Raji (cell line): Measurements from ENCODE around the gene OGFR.

Experiments used
- POLR2A ChIP-seq: IDR thresholded peaks from 2 replicates; pipeline ENCODE4 v1.6.1; 2011; ENCODE audit warnings: low read depth, low read length, control low read depth; ENCODE audit not compliant: insufficient read depth

The OGFR gene

DNA sequence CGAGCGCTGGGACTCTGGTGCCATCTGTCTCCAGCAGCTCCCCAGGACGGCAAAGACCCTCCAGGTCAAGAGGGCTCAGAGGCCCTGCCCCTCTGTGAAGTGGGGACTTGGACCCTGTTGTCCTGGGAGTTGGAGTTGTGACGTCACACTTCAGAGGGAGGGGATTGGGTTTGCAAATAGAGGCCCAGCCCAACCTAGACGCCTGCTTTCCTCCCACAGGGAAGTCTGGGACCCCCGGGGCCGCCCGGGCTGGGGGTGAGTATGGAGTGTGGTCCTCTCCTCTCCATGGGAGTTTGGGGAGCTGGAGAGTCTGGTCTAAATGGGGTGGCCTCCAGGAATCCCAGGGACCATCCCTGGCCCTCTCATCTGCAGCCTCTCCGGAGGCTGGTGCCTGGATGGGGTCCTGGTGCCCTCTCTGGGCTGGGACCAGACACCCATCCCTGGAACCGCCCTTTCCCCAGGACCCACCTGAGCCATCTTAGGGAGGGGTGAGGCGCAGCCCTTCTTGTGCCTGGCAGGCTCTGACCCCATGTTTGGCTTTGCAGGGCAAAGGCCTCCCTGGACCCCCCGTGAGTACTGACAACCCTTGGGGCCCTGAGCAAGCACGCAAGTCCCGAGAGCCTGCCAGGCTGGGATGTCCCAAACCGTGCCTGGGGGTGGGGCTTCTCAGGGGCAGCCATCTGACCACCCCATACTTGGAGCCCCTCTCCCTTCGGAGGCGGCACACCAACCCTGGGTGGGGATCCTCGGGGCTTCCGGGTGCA is 16.5 kb downstream of the OGFR start:
- no peak for TF ChIP-seq POLR2A

DNA sequence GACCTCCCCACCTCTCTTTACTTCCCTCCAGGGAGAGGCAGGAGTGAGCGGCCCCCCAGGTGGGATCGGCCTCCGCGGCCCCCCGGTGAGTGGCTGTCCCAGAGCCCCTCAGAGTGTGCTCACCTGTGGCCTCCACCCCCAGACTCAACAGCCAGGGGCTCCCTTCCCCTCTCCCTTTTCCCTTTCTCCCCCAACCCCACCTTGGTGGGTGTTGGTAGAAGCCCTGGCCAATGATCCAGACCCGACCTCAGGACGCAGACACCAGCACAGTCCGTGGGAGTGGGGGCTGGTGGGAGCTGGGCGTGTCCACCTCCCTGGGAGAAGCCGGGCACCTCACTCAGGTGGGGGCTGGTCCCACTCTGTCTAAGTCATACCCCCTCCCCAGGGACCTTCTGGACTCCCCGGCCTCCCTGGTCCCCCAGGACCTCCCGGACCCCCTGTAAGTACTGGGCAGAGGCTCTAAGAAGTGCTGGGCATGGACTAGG is 17.1 kb downstream of the OGFR start:
- TF ChIP-seq POLR2A, result no peak

- no peak for TF ChIP-seq POLR2A
Measured at GRCh38 chr20:62822239-62822787, 17.7 kb downstream of the OGFR start.

DNA sequence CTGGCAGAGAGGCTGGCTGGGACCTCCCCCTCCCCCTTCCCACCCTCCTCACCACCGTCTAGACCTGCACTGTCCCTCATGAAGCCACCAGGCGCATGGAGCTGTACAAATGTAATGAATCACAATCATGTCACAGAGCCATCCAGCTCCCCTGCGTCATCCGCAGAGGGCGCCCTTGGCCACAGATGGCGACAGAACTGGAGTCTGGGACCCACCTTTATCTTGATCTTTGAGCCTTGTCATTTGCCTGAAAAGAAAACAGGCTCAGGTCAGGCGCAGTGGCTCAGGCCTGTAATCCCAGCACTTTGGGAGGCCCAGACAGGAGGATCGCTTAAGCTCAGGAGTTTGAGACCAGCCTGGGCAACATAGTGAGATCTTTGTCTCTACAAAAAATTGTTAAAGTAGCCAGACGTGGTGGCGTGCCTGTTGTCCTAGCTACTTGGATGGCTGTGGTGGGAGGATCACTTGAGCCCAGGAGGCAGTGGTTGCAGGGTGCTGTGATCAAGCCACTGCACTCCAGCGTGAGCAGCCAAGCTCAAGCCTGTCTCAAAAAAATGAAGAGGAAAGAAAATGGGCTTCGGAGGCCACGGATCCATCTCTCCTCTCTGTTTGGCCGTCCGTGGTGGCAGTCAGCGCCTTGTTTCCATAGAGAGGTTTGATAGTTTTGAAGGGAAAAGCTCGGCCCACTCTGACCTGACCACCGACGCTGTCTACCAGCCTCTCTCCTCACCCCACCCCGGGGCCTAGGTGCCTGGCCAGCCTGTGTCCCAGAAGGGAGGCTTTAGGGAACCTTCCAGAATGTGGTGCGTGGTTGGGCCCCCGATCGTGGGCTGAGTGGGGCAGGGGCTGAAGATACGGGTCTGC is 18.4 kb downstream of the OGFR start:
- TF ChIP-seq POLR2A, result no peak

DNA sequence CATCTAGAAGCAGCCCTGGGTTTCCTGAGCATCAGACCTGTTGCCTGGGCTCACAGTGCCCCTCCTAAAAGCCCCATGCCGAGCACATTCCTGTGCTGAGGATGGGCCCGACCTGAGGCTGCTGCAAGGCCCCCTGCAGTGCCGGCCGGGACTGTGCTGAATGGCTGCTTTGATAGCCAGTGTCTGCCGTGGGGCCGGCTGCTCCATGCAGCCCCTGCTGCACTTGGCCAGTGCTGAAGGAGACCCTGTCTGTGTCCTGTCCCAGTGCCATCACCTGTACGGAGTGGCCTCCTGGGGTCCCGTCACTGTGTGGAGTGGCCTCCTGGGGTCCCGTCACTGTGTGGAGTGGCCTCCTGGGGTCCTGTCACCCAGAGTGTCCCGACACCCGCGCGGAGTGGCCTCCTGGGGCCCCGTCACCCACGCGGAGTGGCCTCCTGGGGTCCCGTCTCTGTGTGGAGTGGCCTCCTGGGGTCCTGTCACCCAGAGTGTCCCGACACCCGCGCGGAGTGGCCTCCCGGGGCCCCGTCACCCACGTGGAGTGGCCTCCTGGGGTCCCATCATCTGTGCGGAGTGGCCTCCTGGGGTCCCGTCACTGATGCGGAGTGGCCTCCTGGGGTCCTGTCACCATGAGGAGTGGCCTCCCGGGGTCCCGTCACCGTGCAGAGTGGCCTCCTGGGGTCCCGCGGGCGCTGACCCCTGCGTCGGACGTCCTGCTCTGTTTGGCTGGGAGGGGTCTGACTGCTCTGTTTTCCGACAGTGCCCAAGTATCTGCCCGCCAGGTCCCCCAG is 19.2 kb downstream of the OGFR start:
- TF ChIP-seq POLR2A, result no peak

- no peak for TF ChIP-seq POLR2A
Measured at GRCh38 chr20:62824476-62825332, 20.1 kb downstream of the OGFR start.

GRCh38 chr20:62825333-62825985 is 20.8 kb downstream of the OGFR start:
- no peak for TF ChIP-seq POLR2A

DNA sequence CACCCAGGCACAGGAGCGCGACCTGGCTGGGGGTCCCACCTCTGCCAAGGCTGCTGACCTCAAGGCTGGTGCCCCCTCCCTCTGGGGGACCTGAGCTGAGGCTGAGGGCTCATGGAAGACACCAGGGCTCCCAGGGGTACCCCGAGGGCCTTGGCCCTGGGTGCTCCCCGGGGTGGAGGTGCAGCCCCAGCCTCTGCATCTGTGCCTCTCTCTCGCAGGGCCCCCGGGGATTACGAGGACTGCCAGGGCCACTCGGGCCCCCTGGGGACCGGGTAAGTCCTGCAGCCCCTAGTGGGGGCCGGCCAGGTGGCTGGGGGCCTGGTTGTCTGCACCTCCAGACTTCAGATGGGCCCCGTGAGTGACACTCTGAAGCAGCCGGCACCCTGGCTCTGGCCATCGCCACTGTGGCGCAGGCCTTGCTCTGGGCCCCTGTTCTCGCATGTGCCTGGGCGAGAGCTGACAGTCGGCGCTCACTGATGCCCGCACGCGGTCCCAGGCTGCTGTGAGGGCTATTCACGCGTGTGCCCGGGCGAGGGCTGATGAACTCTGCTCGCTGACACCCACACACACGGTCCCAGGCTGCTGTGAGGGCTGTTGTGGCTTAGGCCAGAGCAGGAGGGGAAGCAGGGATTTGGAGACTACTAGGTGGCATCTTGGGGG is 21.5 kb downstream of the OGFR start:
- no peak for TF ChIP-seq POLR2A

- TF ChIP-seq POLR2A, result no peak
Measured at GRCh38 chr20:62826646-62827310, 22.1 kb downstream of the OGFR start.

- no peak for TF ChIP-seq POLR2A
Measured at GRCh38 chr20:62827311-62828038, 22.8 kb downstream of the OGFR start.

DNA sequence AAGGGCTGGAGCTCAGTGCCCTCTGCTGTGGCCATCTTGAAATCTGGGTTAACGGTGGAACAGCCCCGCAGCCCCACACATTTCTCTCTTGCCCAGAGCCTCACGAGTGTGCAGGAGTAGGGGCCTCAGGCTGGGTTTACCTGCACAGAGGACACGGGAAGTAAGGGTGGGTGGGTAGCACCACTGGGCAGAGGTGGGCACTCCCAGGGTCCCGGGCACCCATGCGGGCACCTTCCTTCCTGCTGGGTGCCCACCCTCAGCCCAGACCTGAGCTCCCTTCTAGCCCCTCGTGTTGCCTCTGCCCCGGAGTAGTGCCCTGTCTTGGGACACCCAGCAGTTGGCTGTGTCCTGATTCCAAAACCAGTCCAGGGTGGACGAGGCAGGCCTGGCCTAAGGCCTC is 23.4 kb downstream of the OGFR start:
- no peak for TF ChIP-seq POLR2A
